HG03521 (cell line): ENCODE data around the gene ATXN8OS.
"Not testable (repeated sequence)": the region's sequence is repeated elsewhere in the genome, so short reads cannot be mapped to it uniquely, and the experiment has no call there.

Experiments
- ATAC-seq: cut with Tn5 transposase; IDR thresholded peaks from one replicate; pipeline ENCODE4 v1.9.1; 2021; ENCODE audit warnings: mild to moderate bottlenecking, moderate library complexity; ENCODE audit not compliant: unreplicated experiment

ATXN8OS gene

GRCh38 chr13:70107498-70108281 is at the start of gene ATXN8OS:
Gene ATXN8OS, plus strand, starts transcription at chr13:70107826.
- ATAC-seq = no peak

- ATAC-seq = no peak
Measured at GRCh38 chr13:70080012-70080411, 27.6 kb upstream of the ATXN8OS start.

- ATAC-seq = no peak
Measured at GRCh38 chr13:70087247-70087646, 20.4 kb upstream of the ATXN8OS start.

- no peak for ATAC-seq
Measured at GRCh38 chr13:70088926-70089325, 18.7 kb upstream of the ATXN8OS start.

- ATAC-seq = peak; percentile 51
Measured at GRCh38 chr13:70090036-70090723, 17.4 kb upstream of the ATXN8OS start.

- ATAC-seq = no peak
Measured at GRCh38 chr13:70098669-70099068, 9.0 kb upstream of the ATXN8OS start.

- ATAC-seq = no peak
Measured at GRCh38 chr13:70104481-70104880, 3.1 kb upstream of the ATXN8OS start.

GRCh38 chr13:70107125-70107497 is 515 bp upstream of the ATXN8OS start:
- no peak for ATAC-seq

GRCh38 chr13:70108356-70109105 is 905 bp downstream of the ATXN8OS start, which contains the start of gene KLHL1:
Gene KLHL1, minus strand, starts transcription at chr13:70108452. Its CDS starts 753 bp downstream, at chr13:70107699.
- ATAC-seq = no peak

- no peak for ATAC-seq
Measured at GRCh38 chr13:70117338-70117905, 9.8 kb downstream of the ATXN8OS start.

- ATAC-seq = no peak
Measured at GRCh38 chr13:70125693-70126092, 18.1 kb downstream of the ATXN8OS start.

GRCh38 chr13:70128098-70128497 is 20.5 kb downstream of the ATXN8OS start:
- no peak for ATAC-seq

- ATAC-seq = not testable (repeated sequence)
Measured at GRCh38 chr13:70142658-70143057, 35.0 kb downstream of the ATXN8OS start.

- ATAC-seq = no peak
Measured at GRCh38 chr13:70162141-70162540, 54.5 kb downstream of the ATXN8OS start.

GRCh38 chr13:70170689-70171088 is 63.1 kb downstream of the ATXN8OS start:
- no peak for ATAC-seq

- ATAC-seq = no peak
Measured at GRCh38 chr13:70171151-70171550, 63.5 kb downstream of the ATXN8OS start.

- no peak for ATAC-seq
Measured at GRCh38 chr13:70172946-70173597, 65.4 kb downstream of the ATXN8OS start.

- ATAC-seq = no peak
Measured at GRCh38 chr13:70173598-70173959, 66.0 kb downstream of the ATXN8OS start.

GRCh38 chr13:70178346-70178745 is 70.7 kb downstream of the ATXN8OS start:
- ATAC-seq = no peak
